HG03354 (cell line): ENCODE measurements around the gene NUDT16L1.

Experiments
- ATAC-seq: cut with Tn5 transposase; IDR thresholded peaks from one replicate; pipeline ENCODE4 v1.9.1; 2021; ENCODE audit warnings: mild to moderate bottlenecking; ENCODE audit not compliant: unreplicated experiment, poor library complexity, severe bottlenecking

NUDT16L1 gene

GRCh38 chr16:4744555-4745273, 51.4 kb downstream of the NUDT16L1 start:
- no peak for ATAC-seq

GRCh38 chr16:4745274-4745569, 51.9 kb downstream of the NUDT16L1 start:
- ATAC-seq = no peak
